Gastroesophageal sphincter (tissue), 3 donors: Measurements from ENCODE around the gene KNOP1.

Experiments used
- CTCF ChIP-seq, 4 experiments: fragments of 200-600 bp in 2 of 4; fragments of 450-650 bp in 2 of 4; sonication (generic) in 1 of 4; IDR thresholded peaks; one replicate each; pipeline ENCODE4 v1.5.1; 2017 to 2019; ENCODE audit warnings: antibody characterized with exemption in 4 of 4, mild to moderate bottlenecking in 2 of 4, moderate library complexity in 2 of 4
- EP300 ChIP-seq: sonication (generic); formaldehyde crosslinking; IDR thresholded peaks from one replicate; pipeline ENCODE4 v1.6.1; 2017; ENCODE audit warnings: antibody characterized with exemption, mild to moderate bottlenecking

GRCh38 chr16:19722269-19722952, 4.4 kb upstream of the KNOP1 start:
- TF ChIP-seq CTCF (IDR thresholded peaks at IDR 0.05) = no peak
- no peak for TF ChIP-seq EP300
